H9 (cell line): ENCODE data around the gene CHST8. TPM values are rescaled to one million over a fixed set of nuclear protein-coding genes. Genes with fewer than 3 reads are reported as not detected.

Experiments
- DNase-seq: peaks from one replicate; pipeline ENCODE4 v3.0.0-alpha.2; 2017
- H2AFZ ChIP-seq: one replicate; pipeline ENCODE4 v1.6.1; 2013; ENCODE audit warnings: mild to moderate bottlenecking, low read length, control low read depth, moderate library complexity
- H2AK5ac ChIP-seq: 2 replicates; pipeline ENCODE4 v1.6.1; 2013; ENCODE audit warnings: low read length, control low read depth, mixed read lengths; ENCODE audit not compliant: insufficient read length
- H2BK120ac ChIP-seq: one replicate; pipeline ENCODE4 v1.6.1; 2013; ENCODE audit warnings: low read depth, mild to moderate bottlenecking, low read length, control low read depth, inconsistent platforms; ENCODE audit not compliant: poor library complexity, severe bottlenecking
- H2BK12ac ChIP-seq: 2 replicates; pipeline ENCODE4 v1.6.1; 2013; ENCODE audit warnings: low read length, control low read depth, mixed read lengths, low read depth; ENCODE audit not compliant: insufficient read length
- H2BK15ac ChIP-seq: 2 replicates; pipeline ENCODE4 v1.6.1; 2013; ENCODE audit warnings: low read depth, low read length, control low read depth
- H2BK20ac ChIP-seq: one replicate; pipeline ENCODE4 v1.6.1; 2013; ENCODE audit warnings: low read depth, mild to moderate bottlenecking, low read length, control low read depth, inconsistent platforms; ENCODE audit not compliant: poor library complexity, severe bottlenecking
- H2BK5ac ChIP-seq: 2 replicates; pipeline ENCODE4 v1.6.1; 2013; ENCODE audit warnings: low read length, control low read depth, mixed read lengths; ENCODE audit not compliant: insufficient read length
- H3K14ac ChIP-seq: 2 replicates; pipeline ENCODE4 v1.6.1; 2013; ENCODE audit warnings: low read length, control low read depth; ENCODE audit not compliant: insufficient read depth
- H3K18ac ChIP-seq: 2 replicates; pipeline ENCODE4 v1.6.1; 2013; ENCODE audit warnings: low read depth, mild to moderate bottlenecking, mixed read lengths, low read length, control low read depth; ENCODE audit not compliant: insufficient read length
- H3K23ac ChIP-seq: 2 replicates; pipeline ENCODE4 v1.6.1; 2013; ENCODE audit warnings: low read length, control low read depth, mixed read lengths, low read depth; ENCODE audit not compliant: insufficient read length
- H3K23me2 ChIP-seq: 2 replicates; pipeline ENCODE4 v1.6.1; 2013; ENCODE audit warnings: low read depth, mild to moderate bottlenecking, mixed read lengths, low read length, control low read depth; ENCODE audit not compliant: insufficient read length, poor library complexity, severe bottlenecking
- H3K27ac ChIP-seq: 2 replicates; pipeline ENCODE4 v1.5.1; 2013; ENCODE audit warnings: low read length, control low read depth, mixed read lengths, low read depth; ENCODE audit not compliant: insufficient read length
- H3K27me3 ChIP-seq: 2 replicates; pipeline ENCODE4 v1.6.1; 2013; ENCODE audit warnings: low read length, control low read depth, inconsistent platforms; ENCODE audit not compliant: insufficient read depth
- H3K4ac ChIP-seq: 2 replicates; pipeline ENCODE4 v1.6.1; 2013; ENCODE audit warnings: low read depth, mild to moderate bottlenecking, control low read depth, inconsistent platforms, low read length, moderate library complexity
- H3K4me1 ChIP-seq: 2 replicates; pipeline ENCODE4 v1.6.1; 2013; ENCODE audit warnings: low read length, control low read depth, inconsistent platforms; ENCODE audit not compliant: insufficient read depth
- H3K4me2 ChIP-seq: 2 replicates; pipeline ENCODE4 v1.6.1; 2013; ENCODE audit warnings: low read length, control low read depth, mixed read lengths; ENCODE audit not compliant: insufficient read length, insufficient read depth
- H3K56ac ChIP-seq: 2 replicates; pipeline ENCODE4 v1.6.1; 2013; ENCODE audit warnings: low read depth, mild to moderate bottlenecking, mixed read lengths, low read length, control low read depth; ENCODE audit not compliant: insufficient read length
- H3K79me1 ChIP-seq: 2 replicates; pipeline ENCODE4 v1.6.1; 2013; ENCODE audit warnings: low read depth, mild to moderate bottlenecking, moderate library complexity, low read length, control low read depth, inconsistent platforms; ENCODE audit not compliant: insufficient read depth, poor library complexity, severe bottlenecking
- H3K79me2 ChIP-seq: 2 replicates; pipeline ENCODE4 v1.6.1; 2013; ENCODE audit warnings: low read length, control low read depth, inconsistent platforms; ENCODE audit not compliant: insufficient read depth
- H3K9ac ChIP-seq: 2 replicates; pipeline ENCODE4 v1.6.1; 2013; ENCODE audit warnings: low read length, control low read depth, mixed read lengths; ENCODE audit not compliant: insufficient read length; ENCODE audit errors: extremely low read depth
- H3K9me3 ChIP-seq: one replicate; pipeline ENCODE4 v1.6.1; 2013; ENCODE audit warnings: low read depth, low read length, inconsistent platforms; ENCODE audit not compliant: control insufficient read depth
- H3T11ph ChIP-seq: one replicate; pipeline ENCODE4 v1.6.1; 2013; ENCODE audit warnings: mild to moderate bottlenecking, low read length, control low read depth, inconsistent platforms
- H4K20me1 ChIP-seq: one replicate; pipeline ENCODE4 v1.6.1; 2013; ENCODE audit not compliant: control insufficient read depth, insufficient read length, insufficient read depth
- H4K5ac ChIP-seq: 2 replicates; pipeline ENCODE4 v1.6.1; 2013; ENCODE audit warnings: low read depth, mild to moderate bottlenecking, mixed read lengths, low read length, control low read depth; ENCODE audit not compliant: insufficient read length
- H4K8ac ChIP-seq: replicated peaks from 2 replicates; pipeline ENCODE4 v1.6.1; 2013; ENCODE audit warnings: low read length, control low read depth, mixed read lengths, low read depth; ENCODE audit not compliant: insufficient read length
- H4K91ac ChIP-seq: 2 replicates; pipeline ENCODE4 v1.6.1; 2013; ENCODE audit warnings: low read depth, mild to moderate bottlenecking, moderate library complexity, mixed read lengths, low read length, control low read depth; ENCODE audit not compliant: insufficient read length
- H3K27ac Mint-ChIP-seq, 3 experiments: 2 replicates in 2 of 3; 3 replicates in 1 of 3; pipeline ENCODE4 v1.8.0; 2020 to 2021; ENCODE audit warnings: mixed read lengths in 3 of 3, mild to moderate bottlenecking in 1 of 3, moderate library complexity in 1 of 3
- H3K27me3 Mint-ChIP-seq: 2 replicates; pipeline ENCODE4 v1.8.0; 2021; ENCODE audit warnings: low read depth, mild to moderate bottlenecking, moderate library complexity, mixed read lengths
- H3K36me3 Mint-ChIP-seq, 3 experiments: 2 replicates in 2 of 3; 3 replicates in 1 of 3; pipeline ENCODE4 v1.8.0; 2020 to 2021; ENCODE audit warnings: low read depth in 3 of 3, mixed read lengths in 3 of 3; ENCODE audit not compliant: insufficient read depth in 1 of 3
- H3K4me1 Mint-ChIP-seq, 2 experiments: 2 replicates each; pipeline ENCODE4 v1.8.0; 2020; ENCODE audit warnings: mixed read lengths in 2 of 2
- H3K4me3 Mint-ChIP-seq, 2 experiments: 2 replicates in 1 of 2; 3 replicates in 1 of 2; pipeline ENCODE4 v1.8.0; 2020 to 2021; ENCODE audit warnings: mild to moderate bottlenecking in 2 of 2, mixed read lengths in 2 of 2, moderate library complexity in 1 of 2
- H3K9me3 Mint-ChIP-seq, 2 experiments: 2 replicates in 1 of 2; 3 replicates in 1 of 2; pipeline ENCODE4 v1.8.0; 2020; ENCODE audit warnings: mild to moderate bottlenecking in 2 of 2, mixed read lengths in 2 of 2, moderate library complexity in 1 of 2
- CTCF ChIP-seq: fragments of 200-600 bp; sonication (generic); conservative IDR thresholded peaks from 3 replicates; pipeline ENCODE4 v1.8.0; 2021; ENCODE audit warnings: antibody characterized with exemption, mild to moderate bottlenecking
- WGBS: extraction: QIAGEN DNeasy Blood & Tissue Kit; methylation state at CpG from one replicate; pipeline ENCODE4 v1.1.7; 2013; ENCODE audit warnings: missing lambda C conversion rate, low lambda C conversion rate, mixed read lengths; ENCODE audit not compliant: insufficient read length; ENCODE audit errors: extremely low coverage; 5-methylcytosine and 5-hydroxymethylcytosine counted together
- total RNA-seq: library from RNA; stranded (reverse); gene quantifications from 2 replicates; pipeline ENCODE4 v1.2.1, GENCODE V29; 2021

CHST8 gene
- total RNA-seq, 1 experiment from 2014 or later = 5.1 TPM

- Mint-ChIP-seq H3K9me3 (no peaks in the 10 kb centered on the region), H3K4me3 (no peak overlapping the region), H3K27me3 (peaks cover 5% of the 10 kb centered on the region), H3K36me3 (no peaks in the 10 kb centered on the region), H3K4me1 (no peaks in the 10 kb centered on the region), H3K27ac (no peak overlapping the region)
- H3K23ac ChIP-seq = no peak overlapping the region
- H3K9me3 ChIP-seq = no peaks in the 10 kb centered on the region
- H4K91ac ChIP-seq = no peak overlapping the region
- WGBS = no CpG with 5 or more reads among the region's 7 CpGs
- H3K23me2 ChIP-seq = no peaks in the 10 kb centered on the region
- H2AFZ ChIP-seq = no peak overlapping the region
- no peak overlapping the region for H2BK15ac ChIP-seq
- H3K27ac ChIP-seq = no peak overlapping the region
- no peak overlapping the region for H3K18ac ChIP-seq
- H2BK120ac ChIP-seq = no peak overlapping the region
- H2BK12ac ChIP-seq = no peak overlapping the region
- no peaks in the 10 kb centered on the region; the same call in 1 of the 2 replicates for H3K4me1 ChIP-seq
- H3K27me3 ChIP-seq = no peaks in the 10 kb centered on the region
- H3K4ac ChIP-seq = no peak overlapping the region
- H3K56ac ChIP-seq = no peak overlapping the region
- no peak overlapping the region for H2BK5ac ChIP-seq
- no peak for DNase-seq
- no peak overlapping the region for H2BK20ac ChIP-seq
- H4K5ac ChIP-seq = no peak overlapping the region
- H2AK5ac ChIP-seq = no peak overlapping the region
- no peak overlapping the region for H3T11ph ChIP-seq
- H4K20me1 ChIP-seq = no peaks in the 10 kb centered on the region
- no peaks in the 10 kb centered on the region for H3K79me1 ChIP-seq
- H3K14ac ChIP-seq = no peak overlapping the region
- no peak overlapping the region for H3K9ac ChIP-seq
- no peaks in the 10 kb centered on the region for H3K79me2 ChIP-seq
- no peak overlapping the region for H3K4me2 ChIP-seq
- no peak for TF ChIP-seq CTCF
- H4K8ac ChIP-seq = no peak overlapping the region
These were observed 55.4 kb downstream of the CHST8 start for GRCh38 chr19:33676999-33677665.
